Colonic mucosa (tissue), 4 donors: ENCODE measurements around the gene C21orf91. TPM values are rescaled to one million over a fixed set of nuclear protein-coding genes. Genes with fewer than 3 reads are reported as not detected.
A peak's percentile ranks its signal among the peaks of the same experiment; 100 is the strongest.

Source experiments
- DNase-seq: peaks from one replicate; pipeline ENCODE4 v3.0.0-alpha.2; 2020
- H3K27ac ChIP-seq: fragments of 200-600 bp; one replicate; pipeline ENCODE4 v1.8.0; 2021
- H3K27me3 ChIP-seq: fragments of 200-600 bp; one replicate; pipeline ENCODE4 v1.8.0; 2021
- H3K36me3 ChIP-seq: fragments of 200-600 bp; one replicate; pipeline ENCODE4 v1.8.0; 2021
- H3K4me1 ChIP-seq: fragments of 200-600 bp; one replicate; pipeline ENCODE4 v1.8.0; 2021; ENCODE audit warnings: mild to moderate bottlenecking
- H3K4me3 ChIP-seq: fragments of 200-600 bp; one replicate; pipeline ENCODE4 v1.8.0; 2021
- H3K9ac ChIP-seq, 2 donors: one replicate each; pipeline ENCODE4 v1.7.0; 2013; ENCODE audit warnings: control low read depth in 2 of 2, low read depth in 2 of 2, low read length in 2 of 2
- H3K9me3 ChIP-seq: fragments of 200-600 bp; one replicate; pipeline ENCODE4 v1.8.0; 2021
- CTCF ChIP-seq: fragments of 200-600 bp; IDR thresholded peaks from one replicate; pipeline ENCODE4 v1.8.0; 2022; ENCODE audit warnings: antibody characterized with exemption, mild to moderate bottlenecking
- intact Hi-C: fragments of 100-400 bp; cut with DNase I; formaldehyde crosslinking; loops from one replicate; pipeline ENCODE4 v1.14.1; 2022
- total RNA-seq, 2 donors: library from RNA; stranded (reverse); fragmentation: NEBNext Ultra II Directional in 1 of 2; extraction: Animal tissue kit (Norgen Biotek cat#: 25700) in 1 of 2; gene quantifications; one replicate each; pipeline ENCODE4 v1.2.1, GENCODE V29; 2021
- donor health status: healthy.
- donor health status: DM: no; HTN: no; CAD: no.
- donor health status: DM: no; HTN: no; CAD: no.

The C21orf91 gene
- total RNA-seq, 2 donors from 2014 or later = 3.8 to 9.6 TPM

DNA sequence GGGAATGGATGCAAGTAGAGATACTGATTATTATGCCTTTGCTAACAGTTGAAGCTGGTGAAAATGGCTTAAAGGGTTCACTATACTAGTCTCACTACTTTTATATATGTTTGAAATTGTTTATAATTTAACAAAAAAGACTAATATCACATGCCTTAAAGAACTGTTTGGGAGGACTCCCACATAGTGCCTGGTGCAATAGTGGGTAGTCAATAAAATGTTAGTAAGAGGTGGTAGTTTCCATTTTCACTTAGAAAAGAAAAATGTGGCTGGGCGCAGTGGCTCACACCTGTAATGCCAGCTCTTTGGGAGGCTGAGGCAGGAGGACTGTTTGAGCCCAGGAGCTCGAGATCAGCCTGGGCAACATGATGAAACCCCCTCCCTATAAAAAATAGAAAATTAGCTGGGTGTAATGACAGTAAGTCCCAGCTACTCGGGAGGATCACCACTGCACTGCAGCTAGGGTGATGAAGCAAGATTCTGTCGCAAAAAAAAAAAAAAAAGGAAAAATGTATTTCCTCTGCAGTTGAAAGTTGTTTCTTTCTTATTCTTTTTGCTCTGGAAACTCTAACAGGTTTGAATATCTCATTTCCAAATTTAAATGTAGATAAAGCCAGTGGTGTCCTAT is 24.5 kb downstream of the C21orf91 start:
- TF ChIP-seq CTCF = no peak
- intact Hi-C loops = no loop called here
- no peak for DNase-seq
- no peaks in the 10 kb centered on the region for H3K36me3 ChIP-seq
- H3K9me3 ChIP-seq = no peaks in the 10 kb centered on the region
- peak overlapping the region; percentile 24 for H3K27ac ChIP-seq
- H3K27me3 ChIP-seq = no peaks in the 10 kb centered on the region
- H3K4me1 ChIP-seq = no peaks in the 10 kb centered on the region
- H3K9ac ChIP-seq = peak overlapping the region in 1 of 2 donors; percentile 5
- no peak overlapping the region for H3K4me3 ChIP-seq

- no peak for TF ChIP-seq CTCF
- Histone ChIP-seq H3K27me3 (no peaks in the 10 kb centered on the region), H3K9me3 (no peaks in the 10 kb centered on the region), H3K4me3 (no peak overlapping the region), H3K36me3 (no peaks in the 10 kb centered on the region), H3K4me1 (no peaks in the 10 kb centered on the region), H3K9ac (peak overlapping the region in 1 of 2 donors; percentile 14), H3K27ac (peak overlapping the region; percentile 24)
- intact Hi-C loops = no loop called here
- no peak for DNase-seq
Observed at GRCh38 chr21:17793246-17794123, 25.7 kb downstream of the C21orf91 start.

GRCh38 chr21:17789656-17790055 is 29.5 kb downstream of the C21orf91 start:
- H3K27me3 ChIP-seq = no peaks in the 10 kb centered on the region
- no peak overlapping the region for H3K4me3 ChIP-seq
- no peaks in the 10 kb centered on the region for H3K9me3 ChIP-seq
- intact Hi-C loops = no loop called here
- H3K9ac ChIP-seq = no peak overlapping the region
- H3K27ac ChIP-seq = no peak overlapping the region
- no peaks in the 10 kb centered on the region for H3K36me3 ChIP-seq
- TF ChIP-seq CTCF = no peak
- DNase-seq = no peak
- H3K4me1 ChIP-seq = no peaks in the 10 kb centered on the region

- DNase-seq = no peak
- H3K9ac ChIP-seq = no peak overlapping the region
- H3K4me3 ChIP-seq = no peak overlapping the region
- H3K9me3 ChIP-seq = no peaks in the 10 kb centered on the region
- H3K27ac ChIP-seq = no peak overlapping the region
- no peaks in the 10 kb centered on the region for H3K36me3 ChIP-seq
- no peaks in the 10 kb centered on the region for H3K4me1 ChIP-seq
- no peak for TF ChIP-seq CTCF
- intact Hi-C loops = no loop called here
- no peaks in the 10 kb centered on the region for H3K27me3 ChIP-seq
Observed at GRCh38 chr21:17789069-17789468, 30.1 kb downstream of the C21orf91 start.

- no peak for TF ChIP-seq CTCF
Observed at GRCh38 chr21:17786851-17787181, 32.3 kb downstream of the C21orf91 start.

More at GRCh38 chr21:17786851-17787181, 32.3 kb downstream of the C21orf91 start:
- H3K4me1 ChIP-seq = no peaks in the 10 kb centered on the region
- H3K27ac ChIP-seq = no peak overlapping the region
- DNase-seq = no peak
- intact Hi-C loops = no loop called here
- no peak overlapping the region for H3K9ac ChIP-seq
- no peaks in the 10 kb centered on the region for H3K9me3 ChIP-seq
- H3K36me3 ChIP-seq = no peaks in the 10 kb centered on the region
- no peak overlapping the region for H3K4me3 ChIP-seq
- no peaks in the 10 kb centered on the region for H3K27me3 ChIP-seq
